Gastrocnemius medialis (tissue), 4 donors: ENCODE results near the gene KCNA5. TPM values are rescaled to one million over a fixed set of nuclear protein-coding genes. Genes with fewer than 3 reads are reported as not detected.

Experiments
- ATAC-seq, 2 donors: fragments of 150-250 bp; one replicate each; pipeline ENCODE4 v1.9.1; 2016
- DNase-seq, 2 donors: peaks; one replicate each; pipeline ENCODE4 v3.0.0-alpha.2; 2019
- H3K27ac ChIP-seq, 4 donors: fragments of 200-600 bp; sonication (generic); 1 replicate in 1 of 4; 2 replicates in 3 of 4; pipeline ENCODE4 v1.5.1; 2016 to 2018; ENCODE audit warnings: mild to moderate bottlenecking in 2 of 4, moderate library complexity in 1 of 4
- H3K27me3 ChIP-seq, 3 donors: fragments of 200-600 bp; sonication (generic) in 2 of 3; 1 replicate in 1 of 3; 2 replicates in 2 of 3; pipeline versions ENCODE4 v1.5.1 to v1.6.0; 2016 to 2019; ENCODE audit warnings: mild to moderate bottlenecking in 1 of 3, moderate library complexity in 1 of 3
- H3K36me3 ChIP-seq, 2 donors: fragments of 200-600 bp; sonication (generic) in 1 of 2; one replicate each; pipeline ENCODE4 v1.5.1; 2017 to 2018
- H3K4me1 ChIP-seq, 2 donors: fragments of 200-600 bp; sonication (generic) in 1 of 2; one replicate each; pipeline ENCODE4 v1.5.1; 2016 to 2017; ENCODE audit warnings: mild to moderate bottlenecking in 2 of 2
- H3K4me3 ChIP-seq, 4 donors: fragments of 200-600 bp; sonication (generic) in 3 of 4; 1 replicate in 1 of 4; 2 replicates in 3 of 4; pipeline ENCODE4 v1.5.1; 2016 to 2019; ENCODE audit warnings: mild to moderate bottlenecking in 2 of 4
- H3K9me3 ChIP-seq, 3 donors: fragments of 200-600 bp; sonication (generic) in 2 of 3; 1 replicate in 1 of 3; 2 replicates in 2 of 3; pipeline ENCODE4 v1.5.1; 2016 to 2019
- POLR2A ChIP-seq, 2 donors: fragments of 450-650 bp; IDR thresholded peaks; one replicate each; pipeline ENCODE4 v1.6.1; 2017; ENCODE audit warnings: antibody characterized with exemption in 2 of 2, mild to moderate bottlenecking in 2 of 2, moderate library complexity in 2 of 2
- in situ Hi-C, 4 donors: fragments of 200-750 bp; cut with MboI; loops; one replicate each; pipeline versions ENCODE4 v1.15.0 to v1.8.0; 2017; ENCODE audit warnings: low sequenced_read_pairs in 4 of 4
- intact Hi-C: fragments of 100-400 bp; cut with DNase I; formaldehyde crosslinking; loops from one replicate; pipeline ENCODE4 v1.15.1; 2023; ENCODE audit warnings: low total_unique reads
- total RNA-seq, 4 donors: library from RNA; depleted of rRNA; stranded (reverse); fragments of >200 nt; gene quantifications; one replicate each; pipeline versions ENCODE4 v1.1.0 to v1.2.3, GENCODE V29; 2016
- TF ChIP-seq, protein P1 (sequence below), 5 experiments: fragments of 450-650 bp in 3 of 5; fragments of 200-600 bp in 2 of 5; sonication (generic) in 2 of 5; IDR thresholded peaks in 4 of 5; conservative IDR thresholded peaks in 1 of 5; 1 replicate in 4 of 5; 2 replicates in 1 of 5; pipeline ENCODE4 v1.5.1; 2016 to 2019; ENCODE audit warnings: antibody characterized with exemption in 5 of 5, mild to moderate bottlenecking in 3 of 5, moderate library complexity in 3 of 5

Gene KCNA5
- total RNA-seq, 4 donors from 2014 or later: 0.52 to 3.2 (median 0.84) TPM

DNA sequence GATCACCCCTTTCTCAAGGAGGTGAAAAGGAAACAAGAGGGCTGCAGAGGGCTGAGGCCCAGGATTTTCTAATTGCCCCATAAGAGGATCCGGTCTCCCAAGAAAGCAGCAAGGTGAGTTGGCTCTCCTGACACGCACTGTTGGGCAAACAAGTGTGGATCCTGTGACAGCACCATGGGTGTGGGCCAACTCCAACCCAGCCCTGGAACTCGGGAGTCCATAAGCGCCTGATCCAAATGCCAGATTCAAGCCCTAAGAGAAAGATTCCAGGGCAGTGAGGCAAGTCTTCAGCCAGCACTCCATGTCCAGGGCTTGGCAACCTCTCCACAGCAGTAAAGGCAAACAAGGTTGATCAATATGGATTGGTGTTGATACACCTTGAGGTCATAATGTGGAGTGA, 33.1 kb downstream of the KCNA5 start:
- Histone ChIP-seq H3K27ac (no peak overlapping the region), H3K36me3 (no peaks in the 10 kb centered on the region), H3K27me3 (no peaks in the 10 kb centered on the region), H3K4me1 (no peaks in the 10 kb centered on the region), H3K9me3 (no peaks in the 10 kb centered on the region), H3K4me3 (no peak overlapping the region)
- ATAC-seq: peak in 1 of 2 donors; percentile 30
- DNase-seq: peak in 1 of 2 donors; percentile 18
- in situ Hi-C loops (loop anchor here in 1 of 4 donors (5.0 kb wide), 1 partner anchor 54 kb away; no protein-coding TSS in a partner anchor), intact Hi-C loops (no loop called here)
- no peak for TF ChIP-seq POLR2A (IDR thresholded peaks at IDR 0.05)
- TF ChIP-seq, protein P1, sequence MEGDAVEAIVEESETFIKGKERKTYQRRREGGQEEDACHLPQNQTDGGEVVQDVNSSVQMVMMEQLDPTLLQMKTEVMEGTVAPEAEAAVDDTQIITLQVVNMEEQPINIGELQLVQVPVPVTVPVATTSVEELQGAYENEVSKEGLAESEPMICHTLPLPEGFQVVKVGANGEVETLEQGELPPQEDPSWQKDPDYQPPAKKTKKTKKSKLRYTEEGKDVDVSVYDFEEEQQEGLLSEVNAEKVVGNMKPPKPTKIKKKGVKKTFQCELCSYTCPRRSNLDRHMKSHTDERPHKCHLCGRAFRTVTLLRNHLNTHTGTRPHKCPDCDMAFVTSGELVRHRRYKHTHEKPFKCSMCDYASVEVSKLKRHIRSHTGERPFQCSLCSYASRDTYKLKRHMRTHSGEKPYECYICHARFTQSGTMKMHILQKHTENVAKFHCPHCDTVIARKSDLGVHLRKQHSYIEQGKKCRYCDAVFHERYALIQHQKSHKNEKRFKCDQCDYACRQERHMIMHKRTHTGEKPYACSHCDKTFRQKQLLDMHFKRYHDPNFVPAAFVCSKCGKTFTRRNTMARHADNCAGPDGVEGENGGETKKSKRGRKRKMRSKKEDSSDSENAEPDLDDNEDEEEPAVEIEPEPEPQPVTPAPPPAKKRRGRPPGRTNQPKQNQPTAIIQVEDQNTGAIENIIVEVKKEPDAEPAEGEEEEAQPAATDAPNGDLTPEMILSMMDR (IDR thresholded peaks at IDR 0.05 in 4 of 5, conservative IDR thresholded peaks at IDR 0.05 in 1 of 5): no peak

DNA sequence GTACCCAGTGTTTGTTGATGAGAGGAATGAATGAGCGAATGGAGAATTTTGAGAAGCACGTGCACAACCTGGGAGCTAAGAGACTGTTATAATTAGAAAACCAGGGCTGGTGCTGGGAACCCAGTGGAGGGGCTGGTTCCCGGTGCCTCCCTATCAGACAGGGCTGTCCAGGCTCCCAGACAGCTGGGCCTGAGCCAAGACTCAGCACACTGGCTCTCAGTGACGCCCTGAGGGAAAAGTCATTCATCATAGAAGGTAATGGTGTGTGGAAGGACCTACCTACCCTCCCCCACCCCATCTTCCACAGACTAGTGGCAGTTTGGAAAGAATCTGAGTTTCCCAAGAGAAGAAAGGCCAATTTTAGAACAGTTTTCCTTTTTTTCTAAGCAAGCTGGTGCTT, 34.7 kb downstream of the KCNA5 start:
- Histone ChIP-seq H3K27me3 (no peaks in the 10 kb centered on the region), H3K4me1 (no peaks in the 10 kb centered on the region), H3K9me3 (no peaks in the 10 kb centered on the region), H3K36me3 (no peaks in the 10 kb centered on the region), H3K27ac (no peak overlapping the region), H3K4me3 (no peak overlapping the region)
- no peak for TF ChIP-seq POLR2A (IDR thresholded peaks at IDR 0.05)
- TF ChIP-seq, protein P1 (IDR thresholded peaks at IDR 0.05 in 4 of 5, conservative IDR thresholded peaks at IDR 0.05 in 1 of 5): no peak
- ATAC-seq (no peak), DNase-seq (no peak)
- in situ Hi-C loops: loop anchor here in 1 of 4 donors (5.0 kb wide), 1 partner anchor 56 kb away; no protein-coding TSS in a partner anchor
- intact Hi-C loops: no loop called here

DNA sequence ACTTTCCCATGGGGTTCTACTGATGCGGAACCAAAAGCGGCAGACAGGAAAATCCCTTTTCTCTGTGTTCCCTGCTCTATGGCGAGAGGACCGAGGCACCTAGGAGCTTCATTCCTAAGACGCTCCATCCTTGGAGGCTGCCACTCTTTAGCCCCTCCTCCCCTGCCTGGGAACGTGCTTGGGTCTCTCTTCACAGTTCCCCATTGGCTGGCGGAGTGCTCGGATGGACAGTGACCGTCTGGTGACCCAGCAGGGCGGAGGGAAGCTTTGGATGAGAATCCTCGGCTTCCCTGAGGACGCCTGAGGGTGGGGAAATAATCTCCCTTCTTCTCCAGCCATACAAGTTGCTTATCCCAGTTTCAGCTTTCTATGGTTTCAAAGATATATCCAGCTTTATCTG, 37.3 kb downstream of the KCNA5 start:
- Histone ChIP-seq H3K27me3 (no peaks in the 10 kb centered on the region), H3K27ac (no peak overlapping the region), H3K4me3 (no peak overlapping the region), H3K36me3 (no peaks in the 10 kb centered on the region), H3K9me3 (no peaks in the 10 kb centered on the region), H3K4me1 (no peaks in the 10 kb centered on the region)
- TF ChIP-seq, protein P1 (IDR thresholded peaks at IDR 0.05 in 4 of 5, conservative IDR thresholded peaks at IDR 0.05 in 1 of 5): no peak
- TF ChIP-seq POLR2A (IDR thresholded peaks at IDR 0.05): no peak
- in situ Hi-C loops: loop anchor here (10.0 kb wide), 3 partner anchors 66 to 226 kb away; no protein-coding TSS in a partner anchor
- ATAC-seq (no peak), DNase-seq (no peak)
- intact Hi-C loops: no loop called here

DNA sequence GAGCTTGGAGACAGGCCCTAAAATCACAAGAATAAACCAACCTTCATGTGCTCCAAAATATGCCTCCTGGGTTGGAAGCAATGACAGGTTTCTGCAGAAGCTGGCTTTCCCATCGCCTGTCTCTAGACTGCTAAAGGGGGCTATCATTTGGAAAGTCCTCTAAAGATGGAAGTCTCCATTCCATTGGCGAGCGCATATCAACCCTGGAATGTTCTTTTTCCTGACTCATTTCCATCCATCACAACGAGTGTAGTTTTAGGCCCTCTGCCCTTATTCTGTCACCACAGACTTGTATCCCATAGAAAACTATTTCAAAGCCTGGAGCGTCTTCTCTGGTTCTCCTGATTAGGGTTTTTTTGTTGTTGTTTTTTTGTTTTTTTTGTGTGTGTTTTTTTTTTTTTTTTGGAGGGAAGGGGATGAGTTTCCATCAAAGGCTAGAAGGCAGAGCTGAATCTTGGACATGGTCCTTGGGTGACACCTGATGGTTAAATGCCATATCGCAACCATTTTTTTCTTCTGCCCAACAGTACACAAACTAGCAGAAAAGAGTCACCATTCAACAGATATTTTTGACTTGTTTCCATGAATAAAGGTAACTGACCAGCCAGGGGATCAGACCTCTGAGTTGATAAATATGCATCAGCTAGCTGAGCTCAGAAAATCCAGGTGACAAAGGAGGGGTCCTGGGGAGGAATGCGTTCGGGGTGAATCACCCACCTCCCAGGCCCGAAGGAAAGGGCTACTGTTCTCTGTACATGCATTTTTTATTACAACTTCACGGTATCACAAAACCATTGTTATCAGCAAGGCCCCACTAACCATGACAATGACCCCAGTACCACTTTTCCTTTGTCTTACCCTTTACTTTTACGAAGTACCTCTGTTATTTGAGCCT, 40.5 kb downstream of the KCNA5 start:
- DNase-seq (no peak), ATAC-seq (peak; percentile 56 to 64)
- no peaks in the 10 kb centered on the region for H3K9me3 ChIP-seq
- no peaks in the 10 kb centered on the region for H3K27me3 ChIP-seq
- no peaks in the 10 kb centered on the region for H3K36me3 ChIP-seq
- TF ChIP-seq, protein P1 (IDR thresholded peaks at IDR 0.05 in 4 of 5, conservative IDR thresholded peaks at IDR 0.05 in 1 of 5): peak; percentile 27 to 75 (median 53)
- TF ChIP-seq POLR2A (IDR thresholded peaks at IDR 0.05): no peak
- no peaks in the 10 kb centered on the region for H3K4me1 ChIP-seq
- H3K4me3 ChIP-seq: no peak overlapping the region
- intact Hi-C loops (loop anchor here (1.0 to 2.0 kb wide), 2 partner anchors 62 to 229 kb away; no protein-coding TSS in a partner anchor), in situ Hi-C loops (loop anchor here (10.0 kb wide), 3 partner anchors 69 to 229 kb away; no protein-coding TSS in a partner anchor)
- H3K27ac ChIP-seq: no peak overlapping the region
